Measurements from ENCODE around the gene ADCY7. TPM values are rescaled to one million over a fixed set of nuclear protein-coding genes. Genes with fewer than 3 reads are reported as not detected.

Gene ADCY7
- total and polyA plus RNA-seq, 4 donors = 20.9 to 105 (median 38.5) TPM

DNA sequence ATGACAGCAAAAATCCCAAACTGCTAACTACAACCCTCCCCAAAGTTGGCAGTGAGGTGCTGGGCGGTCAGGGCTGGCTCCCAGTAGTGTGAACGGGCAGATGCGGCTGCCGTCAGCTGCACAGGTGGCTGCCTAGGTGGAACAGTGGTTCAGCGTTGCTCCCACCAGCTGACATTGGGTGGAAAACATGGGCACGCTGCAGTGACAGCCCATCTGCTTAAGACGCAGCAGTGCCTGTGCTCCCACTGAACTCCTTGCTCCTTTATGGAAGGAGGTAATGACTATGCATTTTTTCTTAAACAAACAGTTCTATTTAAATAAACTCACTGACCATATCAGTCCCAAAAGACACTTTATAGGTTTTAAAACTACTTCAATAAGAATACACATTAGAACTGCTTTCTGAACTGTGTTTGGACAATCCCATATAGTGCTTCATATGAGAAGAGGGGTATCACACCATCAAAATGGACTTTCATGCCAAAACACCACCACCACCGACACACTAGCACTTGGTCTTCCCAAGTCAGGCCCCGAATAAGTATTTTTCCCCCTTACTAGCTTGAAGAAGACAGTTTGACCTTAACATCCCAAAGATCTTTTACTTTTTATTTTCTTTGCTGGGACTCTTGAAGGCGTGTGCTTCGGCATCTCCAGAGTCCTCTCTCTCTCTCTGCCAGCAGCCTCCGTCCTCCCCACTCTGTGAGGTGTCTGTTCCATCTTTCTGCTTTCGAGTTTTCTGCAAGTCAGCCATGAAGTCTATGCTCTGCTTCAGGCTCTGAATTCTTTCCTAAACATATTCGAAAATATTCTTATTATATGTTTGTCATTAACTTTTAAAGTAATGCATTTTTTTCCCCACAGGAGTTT is 68.0 kb downstream of the ADCY7 start:
- Histone ChIP-seq H3K9ac (ENCODE audit: insufficient read depth in 1 of 2, low read length in 2 of 2) (no peak overlapping the region), H3K4me3 (no peak overlapping the region), H3K27ac (ENCODE audit: low read depth in 1 of 2, low read length in 1 of 2) (no peak overlapping the region), H3K9me3 (ENCODE audit: control insufficient read depth in 4 of 4, insufficient read depth in 3 of 4, low read length in 3 of 4) (peaks cover 0 to 3% (median 0%) of the 10 kb centered on the region in 4 donors), H3K36me3 (ENCODE audit: control insufficient read depth in 4 of 4, insufficient read depth in 4 of 4, low read length in 4 of 4) (peaks cover 13 to 35% (median 25%) of the 10 kb centered on the region in 4 donors), H3K4me1 (ENCODE audit: control insufficient read depth in 5 of 5, insufficient read depth in 5 of 5, low read length in 5 of 5) (peaks cover 0 to 1% (median 0%) of the 10 kb centered on the region in 5 donors), H3K27me3 (ENCODE audit: control insufficient read depth in 3 of 3, insufficient read depth in 3 of 3, low read length in 2 of 3) (no peaks in the 10 kb centered on the region)
- ATAC-seq (ENCODE audit: insufficient read depth, low FRiP score) (no peak), DNase-seq (no peak)
- no peak for TF ChIP-seq CTCF (IDR thresholded peaks at IDR 0.05; ENCODE audit: control extremely low read depth, extremely low read depth)
- 80 to 87% methylated on average over 14 of the region's 14 CpGs for WGBS, 2 donors

GRCh38 chr16:50335196-50335958 is 69.0 kb downstream of the ADCY7 start:
- Histone ChIP-seq H3K9me3 (ENCODE audit: control insufficient read depth in 4 of 4, insufficient read depth in 3 of 4, low read length in 3 of 4) (peaks cover 0 to 3% (median 0%) of the 10 kb centered on the region in 4 donors), H3K27ac (ENCODE audit: low read depth in 1 of 2, low read length in 1 of 2) (no peak overlapping the region), H3K4me3 (no peak overlapping the region), H3K27me3 (ENCODE audit: control insufficient read depth in 3 of 3, insufficient read depth in 3 of 3, low read length in 2 of 3) (no peaks in the 10 kb centered on the region), H3K9ac (ENCODE audit: insufficient read depth in 1 of 2, low read length in 2 of 2) (no peak overlapping the region), H3K36me3 (ENCODE audit: control insufficient read depth in 4 of 4, insufficient read depth in 4 of 4, low read length in 4 of 4) (peaks cover 11 to 33% (median 28%) of the 10 kb centered on the region in 4 donors), H3K4me1 (ENCODE audit: control insufficient read depth in 5 of 5, insufficient read depth in 5 of 5, low read length in 5 of 5) (no peaks in the 10 kb centered on the region)
- ATAC-seq (ENCODE audit: insufficient read depth, low FRiP score) = no peak
- no peak for DNase-seq
- no peak for TF ChIP-seq CTCF (IDR thresholded peaks at IDR 0.05; ENCODE audit: control extremely low read depth, extremely low read depth)
- WGBS, 2 donors = 84 to 87% methylated on average over 8 of the region's 8 CpGs

DNA sequence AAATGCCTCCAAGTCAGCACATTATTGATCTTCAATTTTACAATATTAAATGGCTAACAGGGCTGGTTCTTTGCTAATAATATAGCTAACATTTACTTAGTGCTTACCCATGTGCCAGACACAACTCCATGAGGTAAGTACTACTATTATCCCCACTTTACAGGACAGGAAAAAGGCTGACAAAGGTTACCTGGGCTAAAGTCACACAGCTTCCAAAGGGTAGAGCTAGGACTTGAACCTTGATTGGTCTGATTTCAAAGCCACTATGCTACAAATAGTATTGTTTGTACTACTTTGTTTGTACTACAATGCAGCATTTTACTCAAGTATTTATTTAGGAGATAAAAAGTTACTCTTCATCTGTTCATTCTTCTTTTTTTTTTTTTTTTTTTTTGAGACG is 70.5 kb downstream of the ADCY7 start:
- DNase-seq (no peak), ATAC-seq (ENCODE audit: insufficient read depth, low FRiP score) (no peak)
- peaks cover 0 to 3% (median 0%) of the 10 kb centered on the region in 4 donors for H3K9me3 ChIP-seq (ENCODE audit: control insufficient read depth in 4 of 4, insufficient read depth in 3 of 4, low read length in 3 of 4)
- WGBS, 2 donors = 50% methylated on average over 1 of the region's 1 CpG; no CpG with 5 or more reads in 1 of the 2 donors
- no peak overlapping the region for H3K27ac ChIP-seq (ENCODE audit: low read depth in 1 of 2, low read length in 1 of 2)
- H3K36me3 ChIP-seq (ENCODE audit: control insufficient read depth in 4 of 4, insufficient read depth in 4 of 4, low read length in 4 of 4) = peaks cover 12 to 33% (median 30%) of the 10 kb centered on the region in 4 donors
- H3K4me3 ChIP-seq = no peak overlapping the region
- H3K9ac ChIP-seq (ENCODE audit: insufficient read depth in 1 of 2, low read length in 2 of 2) = no peak overlapping the region
- H3K27me3 ChIP-seq (ENCODE audit: control insufficient read depth in 3 of 3, insufficient read depth in 3 of 3, low read length in 2 of 3) = no peaks in the 10 kb centered on the region
- TF ChIP-seq CTCF (IDR thresholded peaks at IDR 0.05; ENCODE audit: control extremely low read depth, extremely low read depth) = no peak
- H3K4me1 ChIP-seq (ENCODE audit: control insufficient read depth in 5 of 5, insufficient read depth in 5 of 5, low read length in 5 of 5) = no peaks in the 10 kb centered on the region

Data from lung (tissue), 12 donors.